Natural killer cell (primary cell): ENCODE measurements around the gene WIPF3. TPM values are rescaled to one million over a fixed set of nuclear protein-coding genes. Genes with fewer than 3 reads are reported as not detected.
"Not testable (repeated sequence)": the region's sequence is repeated elsewhere in the genome, so short reads cannot be mapped to it uniquely, and the experiment has no call there.

Experiments used
- ATAC-seq, 3 donors: fragments of 150-1000 bp in 2 of 3; fragments of 200-7000 bp in 1 of 3; cut with Tn5 transposase; 1 replicate in 1 of 3; 2 replicates in 2 of 3; pipeline ENCODE4 v1.10.0; 2021; ENCODE audit warnings: mild to moderate bottlenecking in 2 of 3, moderate library complexity in 2 of 3
- DNase-seq, 2 donors: peaks; one replicate each; pipeline versions ENCODE4 v3.0.0 to v3.0.0-alpha.2; 2013 to 2021; ENCODE audit warnings: mixed read lengths in 1 of 2
- H3K27ac ChIP-seq: one replicate; pipeline ENCODE4 v1.5.1; 2013; ENCODE audit warnings: mild to moderate bottlenecking, low read length
- H3K27me3 ChIP-seq: one replicate; pipeline ENCODE4 v1.6.1; 2013; ENCODE audit warnings: low read length; ENCODE audit not compliant: control insufficient read depth, insufficient read depth
- H3K36me3 ChIP-seq: one replicate; pipeline ENCODE4 v1.6.1; 2013; ENCODE audit warnings: low read length; ENCODE audit not compliant: control insufficient read depth, insufficient read depth
- H3K4me1 ChIP-seq: one replicate; pipeline ENCODE4 v1.6.1; 2013; ENCODE audit warnings: low read length; ENCODE audit not compliant: control insufficient read depth, insufficient read depth
- H3K4me3 ChIP-seq: one replicate; pipeline ENCODE4 v1.5.1; 2013; ENCODE audit warnings: low read length
- H3K9me3 ChIP-seq: one replicate; pipeline ENCODE4 v1.6.1; 2013; ENCODE audit warnings: low read length; ENCODE audit not compliant: control insufficient read depth, insufficient read depth
- H3K27ac Mint-ChIP-seq, 2 donors: one replicate each; pipeline ENCODE4 v1.8.0; 2022; ENCODE audit warnings: mild to moderate bottlenecking in 2 of 2, mixed read lengths in 2 of 2, moderate library complexity in 1 of 2
- H3K27me3 Mint-ChIP-seq, 2 donors: one replicate each; pipeline ENCODE4 v1.8.0; 2022; ENCODE audit warnings: low read depth in 2 of 2, mixed read lengths in 2 of 2
- H3K36me3 Mint-ChIP-seq: one replicate; pipeline ENCODE4 v1.8.0; 2022; ENCODE audit warnings: mixed read lengths
- H3K4me1 Mint-ChIP-seq, 2 donors: one replicate each; pipeline ENCODE4 v1.8.0; 2022; ENCODE audit warnings: mixed read lengths in 2 of 2
- H3K4me3 Mint-ChIP-seq: one replicate; pipeline ENCODE4 v1.8.0; 2022; ENCODE audit warnings: mild to moderate bottlenecking, moderate library complexity, mixed read lengths
- H3K9me3 Mint-ChIP-seq, 2 donors: one replicate each; pipeline ENCODE4 v1.8.0; 2022; ENCODE audit warnings: mixed read lengths in 2 of 2
- WGBS: methylation state at CpG from one replicate; pipeline ENCODE4 v1.1.7; 2013; ENCODE audit warnings: missing lambda C conversion rate; ENCODE audit not compliant: insufficient coverage; 5-methylcytosine and 5-hydroxymethylcytosine counted together
- intact Hi-C: fragments of 100-400 bp; cut with micrococcal nuclease; formaldehyde crosslinking; loops from one replicate; pipeline ENCODE4 v1.14.2; 2022
- total RNA-seq, 4 donors: library from RNA; stranded (reverse); fragments of 120-200 nt in 1 of 4; gene quantifications; one replicate each; pipeline versions ENCODE4 v1.2.3 to v1.2.4, GENCODE V29; 2013 to 2022
- TF ChIP-seq, protein P1 (sequence below): fragments of 200-600 bp; IDR thresholded peaks from one replicate; pipeline ENCODE4 v1.8.0; 2022; ENCODE audit warnings: antibody characterized with exemption

The WIPF3 gene
- total RNA-seq, 3 donors from 2014 or later (not counting 1 experiment from before 2014, with no cell fraction given), result not detected

DNA sequence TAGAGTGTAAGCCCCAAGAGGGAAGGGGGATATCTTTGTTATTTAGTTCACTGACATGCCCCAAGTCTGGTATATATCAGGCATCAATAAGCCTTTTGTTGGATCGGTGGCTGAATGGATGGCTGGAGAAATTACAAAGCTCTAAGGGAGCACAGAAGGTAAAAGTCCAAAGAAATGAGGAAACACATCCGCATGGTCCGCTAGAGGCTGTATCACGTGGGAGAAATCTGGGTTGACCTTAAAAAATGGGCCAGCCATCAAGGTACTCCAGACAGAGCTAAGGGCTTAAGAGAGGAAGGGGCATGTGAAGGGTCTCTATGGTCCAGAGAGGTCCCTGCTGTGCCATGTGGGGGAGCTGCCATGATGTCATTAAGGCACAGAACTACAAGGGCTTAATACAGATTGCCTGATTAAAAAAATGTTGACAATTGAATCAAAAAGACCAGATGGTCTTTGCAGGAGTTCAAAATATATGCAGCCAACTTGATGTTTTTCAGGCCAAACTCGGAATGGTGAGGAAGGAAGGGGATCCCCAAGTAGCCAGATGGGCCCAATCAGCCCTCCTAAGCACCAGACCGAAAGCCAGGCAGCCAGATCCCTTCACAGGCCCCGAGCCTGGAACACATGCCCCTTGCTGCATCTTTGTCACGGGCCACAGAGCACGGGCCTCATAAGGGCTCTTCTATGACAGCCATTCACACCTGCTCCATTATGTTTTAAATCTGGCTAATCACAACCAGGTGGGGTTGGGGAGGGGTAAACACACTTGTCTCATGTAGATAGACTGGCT lies 151.4 kb downstream of the WIPF3 start:
- H3K27me3 Mint-ChIP-seq, result no peaks in the 10 kb centered on the region
- peaks cover 44 to 46% of the 10 kb centered on the region in 2 donors for H3K4me1 Mint-ChIP-seq
- Histone ChIP-seq H3K27me3 (no peaks in the 10 kb centered on the region), H3K4me1 (peaks cover 16% of the 10 kb centered on the region), H3K9me3 (no peaks in the 10 kb centered on the region), H3K36me3 (no peaks in the 10 kb centered on the region), H3K4me3 (no peak overlapping the region), H3K27ac (no peak overlapping the region)
- H3K4me3 Mint-ChIP-seq, result no peak overlapping the region
- H3K9me3 Mint-ChIP-seq, result no peaks in the 10 kb centered on the region
- intact Hi-C loops, result loop anchor here (10.0 kb wide), 1 partner anchor 107 kb away; no protein-coding TSS in a partner anchor
- WGBS, result 92% methylated on average over 9 of the region's 9 CpGs
- no peaks in the 10 kb centered on the region for H3K36me3 Mint-ChIP-seq
- TF ChIP-seq, protein P1, sequence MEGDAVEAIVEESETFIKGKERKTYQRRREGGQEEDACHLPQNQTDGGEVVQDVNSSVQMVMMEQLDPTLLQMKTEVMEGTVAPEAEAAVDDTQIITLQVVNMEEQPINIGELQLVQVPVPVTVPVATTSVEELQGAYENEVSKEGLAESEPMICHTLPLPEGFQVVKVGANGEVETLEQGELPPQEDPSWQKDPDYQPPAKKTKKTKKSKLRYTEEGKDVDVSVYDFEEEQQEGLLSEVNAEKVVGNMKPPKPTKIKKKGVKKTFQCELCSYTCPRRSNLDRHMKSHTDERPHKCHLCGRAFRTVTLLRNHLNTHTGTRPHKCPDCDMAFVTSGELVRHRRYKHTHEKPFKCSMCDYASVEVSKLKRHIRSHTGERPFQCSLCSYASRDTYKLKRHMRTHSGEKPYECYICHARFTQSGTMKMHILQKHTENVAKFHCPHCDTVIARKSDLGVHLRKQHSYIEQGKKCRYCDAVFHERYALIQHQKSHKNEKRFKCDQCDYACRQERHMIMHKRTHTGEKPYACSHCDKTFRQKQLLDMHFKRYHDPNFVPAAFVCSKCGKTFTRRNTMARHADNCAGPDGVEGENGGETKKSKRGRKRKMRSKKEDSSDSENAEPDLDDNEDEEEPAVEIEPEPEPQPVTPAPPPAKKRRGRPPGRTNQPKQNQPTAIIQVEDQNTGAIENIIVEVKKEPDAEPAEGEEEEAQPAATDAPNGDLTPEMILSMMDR, result no peak
- no peak for ATAC-seq
- DNase-seq, result no peak
- peak overlapping the region in 1 of 2 donors; percentile 35 for H3K27ac Mint-ChIP-seq

DNA sequence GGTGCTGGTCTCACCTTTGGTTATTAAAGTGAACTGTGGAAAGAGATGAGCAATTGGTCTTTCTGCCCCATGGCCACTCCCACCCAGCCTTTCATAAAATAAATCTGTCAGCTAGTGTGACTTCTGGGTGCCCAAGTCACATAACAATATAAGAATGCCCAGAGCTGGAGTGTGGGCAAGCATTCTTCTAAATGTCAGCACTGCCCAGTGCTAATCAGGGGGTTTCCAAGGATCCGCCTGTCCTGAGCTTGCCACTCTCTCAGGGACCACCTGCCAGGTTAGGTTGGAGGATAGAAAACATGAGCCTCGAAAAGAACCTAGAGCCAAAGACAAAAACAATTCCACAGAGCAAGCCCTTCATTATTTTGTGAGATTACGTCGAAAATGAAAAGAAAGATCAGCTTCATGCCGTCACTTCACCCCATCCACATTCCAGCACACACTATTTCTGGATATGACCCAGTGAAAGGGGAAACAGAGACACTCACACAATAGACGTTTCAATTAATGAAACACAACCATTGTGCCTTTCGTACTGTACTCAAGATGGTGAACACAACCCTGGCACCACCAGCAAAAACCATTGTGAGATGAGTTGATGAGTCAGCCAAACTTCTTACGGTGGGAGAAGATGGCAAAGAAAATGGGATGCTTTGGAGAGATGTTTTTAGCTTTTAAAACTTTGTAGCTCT lies 152.5 kb downstream of the WIPF3 start:
- Histone ChIP-seq H3K27ac (no peak overlapping the region), H3K36me3 (no peaks in the 10 kb centered on the region), H3K27me3 (no peaks in the 10 kb centered on the region), H3K4me3 (no peak overlapping the region), H3K9me3 (no peaks in the 10 kb centered on the region), H3K4me1 (peaks cover 16% of the 10 kb centered on the region)
- intact Hi-C loops, result loop anchor here (10.0 kb wide), 1 partner anchor 106 kb away; no protein-coding TSS in a partner anchor
- no peaks in the 10 kb centered on the region for H3K27me3 Mint-ChIP-seq
- DNase-seq (no peak), ATAC-seq (no peak)
- H3K4me1 Mint-ChIP-seq, result peaks cover 38 to 45% of the 10 kb centered on the region in 2 donors
- TF ChIP-seq, protein P1, result no peak
- WGBS, result 94% methylated on average over 8 of the region's 8 CpGs
- H3K9me3 Mint-ChIP-seq, result no peaks in the 10 kb centered on the region
- H3K36me3 Mint-ChIP-seq, result no peaks in the 10 kb centered on the region
- no peak overlapping the region for H3K27ac Mint-ChIP-seq
- no peak overlapping the region for H3K4me3 Mint-ChIP-seq

- not testable (repeated sequence) for DNase-seq, H3K4me3 ChIP-seq
- 92% methylated on average over 5 of the region's 19 CpGs for WGBS
These were observed 155.3 kb downstream of the WIPF3 start for GRCh38 chr7:29961611-29962010.

GRCh38 chr7:29962035-29962434 lies 155.7 kb downstream of the WIPF3 start:
- intact Hi-C loops, result no loop called here

More at GRCh38 chr7:29961611-29962010, 155.3 kb downstream of the WIPF3 start:
- peaks cover 10 to 22% of the 10 kb centered on the region in 2 donors for H3K4me1 Mint-ChIP-seq
- intact Hi-C loops, H3K36me3 Mint-ChIP-seq, H3K27ac ChIP-seq, H3K27me3 ChIP-seq, ATAC-seq, H3K36me3 ChIP-seq, H3K9me3 Mint-ChIP-seq, H3K9me3 ChIP-seq, H3K27ac Mint-ChIP-seq, H3K4me3 Mint-ChIP-seq, H3K27me3 Mint-ChIP-seq, H3K4me1 ChIP-seq: not testable (repeated sequence)

More at GRCh38 chr7:29962035-29962434, 155.7 kb downstream of the WIPF3 start:
- Histone ChIP-seq H3K9me3 (no peaks in the 10 kb centered on the region), H3K4me3 (no peak overlapping the region), H3K4me1 (no peaks in the 10 kb centered on the region), H3K27ac (no peak overlapping the region), H3K36me3 (no peaks in the 10 kb centered on the region), H3K27me3 (no peaks in the 10 kb centered on the region)
- H3K4me1 Mint-ChIP-seq, result peaks cover 6 to 18% of the 10 kb centered on the region in 2 donors
- no peak for ATAC-seq
- H3K4me3 Mint-ChIP-seq, result no peak overlapping the region
- no peaks in the 10 kb centered on the region for H3K36me3 Mint-ChIP-seq
- 95% methylated on average over 1 of the region's 1 CpG for WGBS
- no peaks in the 10 kb centered on the region for H3K27me3 Mint-ChIP-seq
- no peaks in the 10 kb centered on the region for H3K9me3 Mint-ChIP-seq
- H3K27ac Mint-ChIP-seq, result no peak overlapping the region
- DNase-seq, result no peak
- TF ChIP-seq, protein P1, result no peak
